GM12801 (cell line): ENCODE measurements around the gene TMEM163.

Experiments
- TF ChIP-seq, protein P1 (sequence below): IDR thresholded peaks from one replicate; pipeline ENCODE4 v1.5.1; 2011; ENCODE audit warnings: control low read depth; ENCODE audit not compliant: insufficient read length; ENCODE audit errors: extremely low read depth

The TMEM163 gene

DNA sequence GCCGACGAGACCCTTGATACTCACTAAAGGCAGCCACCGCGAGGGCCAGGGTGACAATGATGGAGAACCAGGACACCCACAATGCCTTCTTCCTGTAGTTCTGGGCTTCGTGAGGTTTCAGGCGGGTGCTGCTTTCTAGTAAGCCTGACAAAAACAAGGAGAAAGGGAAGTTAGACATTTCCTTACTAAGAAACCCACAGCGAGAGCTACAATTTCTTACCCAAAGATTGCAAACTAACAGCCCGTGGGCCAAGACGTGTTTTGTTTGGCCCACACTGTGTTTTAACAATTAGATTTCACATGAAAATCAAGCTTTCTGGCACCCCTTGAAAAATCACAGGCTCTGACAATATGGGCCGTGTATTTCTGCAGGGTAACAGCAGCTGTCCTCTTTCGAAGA lies 5.6 kb downstream of the TMEM163 start:
- TF ChIP-seq, protein P1, sequence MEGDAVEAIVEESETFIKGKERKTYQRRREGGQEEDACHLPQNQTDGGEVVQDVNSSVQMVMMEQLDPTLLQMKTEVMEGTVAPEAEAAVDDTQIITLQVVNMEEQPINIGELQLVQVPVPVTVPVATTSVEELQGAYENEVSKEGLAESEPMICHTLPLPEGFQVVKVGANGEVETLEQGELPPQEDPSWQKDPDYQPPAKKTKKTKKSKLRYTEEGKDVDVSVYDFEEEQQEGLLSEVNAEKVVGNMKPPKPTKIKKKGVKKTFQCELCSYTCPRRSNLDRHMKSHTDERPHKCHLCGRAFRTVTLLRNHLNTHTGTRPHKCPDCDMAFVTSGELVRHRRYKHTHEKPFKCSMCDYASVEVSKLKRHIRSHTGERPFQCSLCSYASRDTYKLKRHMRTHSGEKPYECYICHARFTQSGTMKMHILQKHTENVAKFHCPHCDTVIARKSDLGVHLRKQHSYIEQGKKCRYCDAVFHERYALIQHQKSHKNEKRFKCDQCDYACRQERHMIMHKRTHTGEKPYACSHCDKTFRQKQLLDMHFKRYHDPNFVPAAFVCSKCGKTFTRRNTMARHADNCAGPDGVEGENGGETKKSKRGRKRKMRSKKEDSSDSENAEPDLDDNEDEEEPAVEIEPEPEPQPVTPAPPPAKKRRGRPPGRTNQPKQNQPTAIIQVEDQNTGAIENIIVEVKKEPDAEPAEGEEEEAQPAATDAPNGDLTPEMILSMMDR: no peak

DNA sequence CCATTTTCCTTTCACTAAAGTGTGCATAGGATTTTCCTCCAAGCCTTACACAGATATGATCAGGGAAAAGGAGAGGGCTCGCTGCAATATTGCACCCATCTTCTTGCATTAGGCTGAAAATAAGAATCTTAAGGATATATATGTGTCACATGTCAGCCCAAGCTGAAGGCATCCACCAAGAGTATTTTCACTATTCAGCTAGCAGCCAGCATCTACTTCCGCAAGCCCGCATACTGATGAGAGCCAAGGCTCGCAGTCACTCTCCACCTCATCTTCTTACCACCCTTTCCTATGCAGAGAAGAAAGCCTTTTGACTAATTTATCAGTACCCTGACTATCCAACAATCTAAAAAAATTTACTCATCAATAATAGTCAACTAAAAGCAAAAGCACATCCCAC lies 6.1 kb downstream of the TMEM163 start:
- TF ChIP-seq, protein P1: no peak

DNA sequence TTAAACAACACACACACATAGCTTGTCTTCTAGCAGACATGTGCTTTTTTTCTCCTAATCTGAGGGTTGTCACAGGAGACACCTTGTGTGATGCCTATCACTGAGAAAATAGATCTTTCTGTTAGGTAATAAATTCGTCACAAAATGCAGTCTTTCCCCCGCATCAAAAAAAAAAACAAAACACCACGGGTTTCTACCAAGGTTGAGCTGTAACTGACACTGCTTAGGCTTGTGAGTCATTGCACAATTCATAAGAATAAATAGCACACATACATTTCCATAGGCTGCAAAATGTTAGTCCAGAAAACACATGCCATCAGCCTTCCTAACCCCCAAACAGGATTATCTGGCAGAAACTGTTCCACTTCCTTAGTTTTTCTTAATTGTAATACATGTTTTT lies 6.5 kb downstream of the TMEM163 start:
- TF ChIP-seq, protein P1: no peak

GRCh38 chr2:134711692-134712091 lies 7.1 kb downstream of the TMEM163 start:
- TF ChIP-seq, protein P1: no peak

DNA sequence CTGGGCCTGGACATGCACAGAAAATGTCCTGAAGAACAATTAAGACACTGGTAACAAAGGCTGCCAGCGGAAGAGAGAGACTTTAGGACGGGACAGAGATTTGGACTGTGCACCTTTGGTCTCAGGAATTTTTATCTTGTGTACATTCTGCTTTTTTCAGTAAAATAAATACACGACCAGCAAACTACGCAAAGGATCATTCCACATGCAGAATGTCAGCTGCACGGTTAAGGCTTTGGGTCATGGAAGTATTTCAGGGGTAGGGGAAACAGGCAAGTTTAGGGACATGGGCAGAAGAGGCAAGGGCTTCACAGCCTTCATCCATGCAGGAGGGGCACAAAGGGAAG lies 11.5 kb downstream of the TMEM163 start:
- TF ChIP-seq, protein P1: no peak

DNA sequence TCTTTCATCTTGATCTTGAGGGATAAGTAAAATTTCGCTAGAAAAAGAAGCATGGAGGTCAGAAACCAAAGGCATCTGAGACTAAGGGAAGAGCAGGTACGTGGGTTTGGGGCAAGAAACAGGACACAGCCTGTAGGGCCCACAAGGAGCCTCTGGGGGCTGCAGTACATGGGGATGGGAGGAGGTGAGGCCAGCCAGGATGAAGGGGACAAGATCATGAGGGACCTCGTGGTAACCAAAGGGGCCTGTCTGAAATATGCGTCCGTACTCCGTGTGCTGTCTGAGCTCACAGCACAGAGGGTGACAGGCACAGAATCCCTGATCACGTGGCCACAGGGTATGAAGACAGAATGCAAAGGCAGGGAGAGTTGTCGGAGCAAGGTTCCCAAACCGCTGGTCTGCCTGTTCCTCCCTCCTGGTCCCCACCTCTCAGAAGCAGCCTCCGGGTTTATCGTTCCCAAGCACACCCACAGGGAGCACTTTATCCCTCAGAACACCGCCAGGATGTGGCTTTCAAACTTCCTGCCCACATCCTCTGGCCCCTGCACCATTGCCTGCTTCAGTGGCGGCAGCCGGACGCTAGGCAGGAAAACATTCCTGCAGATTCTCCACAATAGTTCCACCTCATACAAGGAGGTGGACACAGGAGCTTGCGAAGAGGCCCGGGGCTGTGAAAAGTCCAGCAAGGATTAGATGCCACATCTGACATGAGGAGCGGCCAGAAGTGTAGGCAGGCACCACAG lies 12.0 kb downstream of the TMEM163 start:
- TF ChIP-seq, protein P1: no peak

GRCh38 chr2:134705861-134706586 lies 12.8 kb downstream of the TMEM163 start:
- TF ChIP-seq, protein P1: no peak
